GM12891 (cell line): ENCODE results near the gene UROS.

ENCODE experiments used
- PAX5 ChIP-seq: IDR thresholded peaks from 2 replicates; pipeline ENCODE4 v1.6.1; 2011; ENCODE audit warnings: low read length, moderate library complexity, mild to moderate bottlenecking; ENCODE audit not compliant: insufficient read depth, severe bottlenecking
- POLR2A ChIP-seq: IDR thresholded peaks from 2 replicates; pipeline ENCODE4 v1.6.1; 2011; ENCODE audit warnings: low read depth, low read length, control low read depth
- POLR2AphosphoS5 ChIP-seq: IDR thresholded peaks from 2 replicates; pipeline ENCODE4 v1.6.1; 2011; ENCODE audit warnings: low read depth, low read length, control low read depth
- POU2F2 ChIP-seq: IDR thresholded peaks from 2 replicates; pipeline ENCODE4 v1.6.1; 2011; ENCODE audit warnings: low read depth, mild to moderate bottlenecking, control low read depth, low read length, moderate library complexity
- SPI1 ChIP-seq: IDR thresholded peaks from 2 replicates; pipeline ENCODE4 v1.6.1; 2011; ENCODE audit warnings: low read depth, low read length, control low read depth
- TAF1 ChIP-seq: IDR thresholded peaks from 2 replicates; pipeline ENCODE4 v1.6.1; 2011; ENCODE audit warnings: low read depth, low read length, control low read depth

DNA sequence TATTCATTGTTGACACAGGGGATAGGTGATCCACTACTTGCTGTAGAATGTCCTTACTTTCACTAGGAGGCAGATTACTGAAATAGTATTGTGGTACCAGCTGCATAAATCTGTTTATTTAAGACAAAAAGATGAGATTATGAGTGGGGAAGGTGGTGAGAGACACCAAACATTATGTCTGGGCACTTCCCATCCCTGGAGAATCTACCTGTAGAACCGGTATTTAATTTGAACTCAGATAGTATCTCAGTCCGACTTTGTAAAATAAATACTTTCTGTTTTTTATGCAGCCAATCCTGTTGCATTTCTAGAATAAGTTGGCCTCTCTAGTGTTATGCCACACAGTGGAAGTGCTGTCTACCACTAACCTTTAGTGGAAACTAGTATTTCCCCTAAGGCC lies 13.7 kb upstream of the UROS start:
- TF ChIP-seq POLR2A (no peak), TAF1 (no peak), POLR2AphosphoS5 (no peak), SPI1 (no peak), PAX5 (no peak), POU2F2 (no peak)
